BLaER1 treated with 17β-estradiol and CSF1 and Interleukin-3, amounts not matched to agents 10 nM and 100 nM (cell line): ENCODE data around the gene TOP2B.

ENCODE experiments used
- H3K27ac ChIP-seq, 11 experiments: shearing (Covaris generic); formaldehyde crosslinking; 2 replicates each; pipeline ENCODE4 v1.8.1; 2022
- H3K27me3 ChIP-seq, 11 experiments: shearing (Covaris generic); formaldehyde crosslinking; 2 replicates each; pipeline ENCODE4 v1.8.1; 2022
- H3K36me3 ChIP-seq, 11 experiments: shearing (Covaris generic); formaldehyde crosslinking; 2 replicates each; pipeline ENCODE4 v1.8.1; 2022
- H3K4me1 ChIP-seq, 10 experiments: shearing (Covaris generic); formaldehyde crosslinking; 2 replicates each; pipeline ENCODE4 v1.8.1; 2022
- H3K4me2 ChIP-seq, 11 experiments: shearing (Covaris generic); formaldehyde crosslinking; 2 replicates each; pipeline ENCODE4 v1.8.1; 2022
- H3K4me3 ChIP-seq, 10 experiments: shearing (Covaris generic); formaldehyde crosslinking; 2 replicates each; pipeline ENCODE4 v1.8.1; 2022
- H3K9ac ChIP-seq, 11 experiments: shearing (Covaris generic); formaldehyde crosslinking; 2 replicates each; pipeline ENCODE4 v1.8.1; 2022
- H3K9me3 ChIP-seq, 11 experiments: shearing (Covaris generic); formaldehyde crosslinking; replicated peaks in 1 of 11; 2 replicates each; pipeline ENCODE4 v1.8.1; 2022
- H4K20me1 ChIP-seq, 11 experiments: shearing (Covaris generic); formaldehyde crosslinking; 2 replicates each; pipeline ENCODE4 v1.8.1; 2022
- Cebpa-rat ChIP-seq, 11 experiments: shearing (Covaris generic); IDR thresholded peaks; 2 replicates each; pipeline ENCODE4 v1.8.1; 2022

Gene TOP2B

GRCh38 chr3:25621087-25621486 lies 43.6 kb downstream of the TOP2B start:
- Histone ChIP-seq H4K20me1 (peaks cover 0 to 91% (median 0%) of the 10 kb centered on the region in 11 experiments; a peak in 7 of 22 replicates), H3K9me3 (no peaks in the 10 kb centered on the region), H3K4me3 (no peak overlapping the region), H3K4me2 (no peak overlapping the region), H3K36me3 (peaks cover 83 to 100% (median 96%) of the 10 kb centered on the region in 11 experiments), H3K9ac (no peak overlapping the region), H3K4me1 (no peaks in the 10 kb centered on the region), H3K27me3 (no peaks in the 10 kb centered on the region), H3K27ac (no peak overlapping the region)
- TF ChIP-seq Cebpa-rat (IDR thresholded peaks at IDR 0.05), result no peak

- no peak overlapping the region for H3K4me3 ChIP-seq
- TF ChIP-seq Cebpa-rat (IDR thresholded peaks at IDR 0.05), result no peak
- H4K20me1 ChIP-seq, result peaks cover 0 to 85% (median 0%) of the 10 kb centered on the region in 11 experiments; a peak in 7 of 22 replicates
- H3K27me3 ChIP-seq, result no peaks in the 10 kb centered on the region
- no peak overlapping the region; a peak in 1 of 22 replicates for H3K27ac ChIP-seq
- H3K4me2 ChIP-seq, result no peak overlapping the region
- peaks cover 84 to 100% (median 96%) of the 10 kb centered on the region in 11 experiments for H3K36me3 ChIP-seq
- H3K4me1 ChIP-seq, result no peaks in the 10 kb centered on the region
- H3K9ac ChIP-seq, result no peak overlapping the region
- H3K9me3 ChIP-seq, result no peaks in the 10 kb centered on the region
Observed at GRCh38 chr3:25620493-25620892, 44.2 kb downstream of the TOP2B start.

- Histone ChIP-seq H3K4me3 (no peak overlapping the region), H3K4me2 (no peak overlapping the region), H3K9ac (no peak overlapping the region), H3K4me1 (no peaks in the 10 kb centered on the region), H4K20me1 (peaks cover 0 to 79% (median 0%) of the 10 kb centered on the region in 11 experiments; a peak in 6 of 22 replicates), H3K36me3 (peaks cover 80 to 100% (median 92%) of the 10 kb centered on the region in 11 experiments), H3K27ac (no peak overlapping the region), H3K9me3 (no peaks in the 10 kb centered on the region), H3K27me3 (no peaks in the 10 kb centered on the region)
- no peak for TF ChIP-seq Cebpa-rat (IDR thresholded peaks at IDR 0.05)
Observed at GRCh38 chr3:25619382-25619781, 45.3 kb downstream of the TOP2B start.

DNA sequence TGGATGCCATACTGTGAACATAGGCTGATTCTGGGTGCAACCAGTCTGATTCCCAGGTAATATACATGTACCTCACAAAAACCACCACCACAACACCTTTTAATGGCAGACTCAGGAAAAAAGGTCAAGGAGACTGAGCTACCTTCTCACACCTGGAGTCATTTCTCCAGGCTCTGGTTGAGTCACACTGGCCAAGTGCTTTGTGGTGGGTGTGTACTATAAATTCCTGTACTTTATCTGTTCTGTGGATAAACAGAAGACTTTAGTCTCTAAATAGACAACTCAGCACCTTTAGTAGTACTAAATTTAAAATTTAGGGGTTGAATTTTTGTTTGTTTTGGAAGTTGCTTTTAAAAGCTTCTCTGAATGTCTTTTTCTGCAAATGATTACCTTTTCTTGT lies 46.7 kb downstream of the TOP2B start:
- no peak overlapping the region for H3K4me3 ChIP-seq
- H4K20me1 ChIP-seq, result peaks cover 0 to 78% (median 0%) of the 10 kb centered on the region in 11 experiments; a peak in 5 of 22 replicates
- no peak overlapping the region for H3K4me2 ChIP-seq
- H3K4me1 ChIP-seq, result no peaks in the 10 kb centered on the region
- no peak overlapping the region for H3K27ac ChIP-seq
- TF ChIP-seq Cebpa-rat (IDR thresholded peaks at IDR 0.05), result no peak
- H3K9me3 ChIP-seq, result no peaks in the 10 kb centered on the region
- H3K36me3 ChIP-seq, result peaks cover 80 to 100% (median 92%) of the 10 kb centered on the region in 11 experiments
- no peaks in the 10 kb centered on the region for H3K27me3 ChIP-seq
- H3K9ac ChIP-seq, result no peak overlapping the region

DNA sequence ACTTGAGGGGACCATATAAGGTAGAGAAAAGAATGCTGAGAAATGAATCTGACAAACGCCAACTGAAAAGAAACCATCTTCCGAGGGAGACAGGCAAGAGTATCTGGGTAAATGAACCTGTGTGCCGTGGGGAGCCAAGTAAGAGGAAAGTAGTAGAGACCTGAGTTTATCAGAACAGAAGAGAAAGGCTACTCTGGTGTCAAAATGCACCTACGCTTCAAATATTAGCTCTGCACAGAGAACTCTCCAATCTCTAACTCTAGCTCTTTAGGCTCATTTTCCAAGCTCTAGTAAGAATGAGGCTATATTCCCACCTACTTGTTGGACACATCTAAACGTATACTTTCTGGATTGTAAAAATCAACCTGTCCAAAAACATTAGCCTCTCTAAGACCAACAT lies 53.5 kb downstream of the TOP2B start:
- Histone ChIP-seq H3K4me3 (no peak overlapping the region), H3K36me3 (peaks cover 83 to 100% (median 95%) of the 10 kb centered on the region in 11 experiments), H3K9me3 (no peaks in the 10 kb centered on the region), H4K20me1 (peaks cover 0 to 86% (median 12%) of the 10 kb centered on the region in 11 experiments; a peak in 12 of 22 replicates), H3K4me1 (no peaks in the 10 kb centered on the region), H3K27ac (no peak overlapping the region), H3K27me3 (no peaks in the 10 kb centered on the region), H3K4me2 (no peak overlapping the region), H3K9ac (no peak overlapping the region)
- TF ChIP-seq Cebpa-rat (IDR thresholded peaks at IDR 0.05), result no peak

- TF ChIP-seq Cebpa-rat (IDR thresholded peaks at IDR 0.05), result no peak
- H4K20me1 ChIP-seq, result peaks cover 0 to 90% (median 12%) of the 10 kb centered on the region in 11 experiments; a peak in 12 of 22 replicates
- H3K4me2 ChIP-seq, result no peak overlapping the region
- peaks cover 87 to 100% (median 96%) of the 10 kb centered on the region in 11 experiments for H3K36me3 ChIP-seq
- no peak overlapping the region for H3K9ac ChIP-seq
- no peaks in the 10 kb centered on the region for H3K27me3 ChIP-seq
- no peaks in the 10 kb centered on the region for H3K9me3 ChIP-seq
- no peak overlapping the region for H3K4me3 ChIP-seq
- peaks cover 0 to 2% (median 0%) of the 10 kb centered on the region in 10 experiments; a peak in 3 of 20 replicates for H3K4me1 ChIP-seq
- H3K27ac ChIP-seq, result no peak overlapping the region
Observed at GRCh38 chr3:25610779-25611178, 53.9 kb downstream of the TOP2B start.

DNA sequence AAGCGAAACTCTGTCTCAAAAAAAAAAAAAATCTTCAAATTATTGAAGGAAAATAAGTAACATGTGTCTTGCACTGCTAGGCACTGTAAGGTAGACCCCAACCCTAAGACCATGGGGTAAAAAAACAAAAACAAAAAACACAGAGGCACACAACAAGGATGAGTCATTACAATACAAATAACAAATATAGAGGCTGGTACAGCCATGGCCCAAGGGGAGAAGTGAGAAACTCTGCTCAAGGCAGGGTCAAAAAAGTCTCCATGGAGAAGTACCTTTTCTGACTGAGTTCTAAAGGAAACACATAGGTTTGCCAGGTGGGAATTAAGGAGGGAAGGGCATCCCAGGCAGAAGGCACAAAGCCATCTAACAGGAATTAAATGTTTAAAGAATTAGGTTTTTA lies 54.5 kb downstream of the TOP2B start:
- Histone ChIP-seq H3K36me3 (peaks cover 83 to 100% (median 96%) of the 10 kb centered on the region in 11 experiments), H3K27ac (0 out of 22 replicates have a peak overlapping the region, but pooled peaks of 1 of the 11 experiments have one; percentile 7), H4K20me1 (peaks cover 0 to 93% (median 12%) of the 10 kb centered on the region in 11 experiments; a peak in 12 of 22 replicates), H3K4me1 (peaks cover 0 to 8% (median 0%) of the 10 kb centered on the region in 10 experiments; a peak in 6 of 20 replicates), H3K4me3 (no peak overlapping the region), H3K27me3 (no peaks in the 10 kb centered on the region), H3K9ac (no peak overlapping the region), H3K4me2 (no peak overlapping the region), H3K9me3 (no peaks in the 10 kb centered on the region)
- TF ChIP-seq Cebpa-rat (IDR thresholded peaks at IDR 0.05), result no peak

DNA sequence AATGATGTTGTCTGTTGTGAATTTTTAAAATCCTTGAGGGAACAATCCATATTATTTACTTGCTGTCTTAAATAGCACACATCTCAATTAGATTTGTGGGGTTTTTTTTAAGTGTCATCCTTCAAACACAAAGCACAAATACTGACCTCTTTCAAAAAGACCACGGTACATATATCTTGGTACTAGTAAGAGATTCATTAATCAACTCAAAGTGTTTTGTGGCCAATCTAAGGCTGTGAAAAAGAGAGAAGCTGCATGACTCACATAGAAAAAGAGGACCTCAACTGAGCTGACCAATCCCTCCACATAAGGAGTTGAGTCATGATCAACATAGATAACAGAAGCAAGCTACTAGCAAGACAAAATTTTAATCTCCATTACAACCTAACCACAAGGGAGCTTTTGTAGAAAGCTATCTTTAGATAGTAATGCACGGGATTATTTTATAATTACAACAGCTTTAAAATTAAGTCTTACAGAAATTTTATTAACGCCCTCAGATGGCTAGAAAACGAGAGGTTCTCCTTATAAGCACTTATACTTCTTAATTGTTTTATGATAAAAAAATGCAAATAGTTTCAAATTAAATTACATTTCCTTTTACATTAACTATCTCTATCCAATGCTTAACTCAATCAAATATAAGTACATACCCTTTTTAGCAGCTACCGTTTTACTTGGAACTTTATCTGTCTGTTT lies 60.5 kb downstream of the TOP2B start:
- Histone ChIP-seq H3K4me2 (peak overlapping the region in 8 of 11 experiments; percentile 41 to 77 (median 69); a peak in 15 of 22 replicates), H3K27ac (peak overlapping the region in 9 of 11 experiments; percentile 41 to 76 (median 62); a peak in 16 of 22 replicates)

DNA sequence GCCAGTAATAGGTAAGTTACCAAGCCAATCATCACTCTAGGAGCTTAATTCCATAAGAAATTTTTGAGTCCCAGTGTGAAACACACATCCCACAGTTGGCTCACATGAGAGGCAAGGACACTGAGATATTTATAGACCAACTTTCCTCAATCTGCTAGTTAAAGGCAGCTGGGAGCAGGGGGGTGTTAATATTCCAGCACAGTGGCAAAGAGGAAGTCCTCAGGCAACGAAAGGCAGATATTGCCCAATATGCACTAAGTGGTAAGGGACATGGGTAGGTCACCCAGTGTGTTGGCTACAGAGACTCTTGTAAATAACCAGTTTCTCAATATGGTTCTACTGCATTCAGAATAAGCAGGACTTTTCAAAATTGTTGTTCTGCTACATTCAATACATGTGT lies 61.0 kb downstream of the TOP2B start:
- peak in 8 of 11 experiments; percentile 61 to 89 (median 85); a peak in 15 of 22 replicates for TF ChIP-seq Cebpa-rat (IDR thresholded peaks at IDR 0.05)
- Histone ChIP-seq H3K27me3 (no peaks in the 10 kb centered on the region), H3K9me3 (no peaks in the 10 kb centered on the region), H3K4me3 (peak overlapping the region in 2 of 10 experiments; percentile 20; a peak in 4 of 20 replicates), H3K9ac (peak overlapping the region in 3 of 11 experiments; percentile 6 to 27 (median 24); a peak in 3 of 22 replicates), H3K27ac (peak overlapping the region in 9 of 11 experiments; percentile 41 to 76 (median 62); a peak in 18 of 22 replicates), H3K4me1 (peaks cover 0 to 34% (median 19%) of the 10 kb centered on the region in 10 experiments; a peak in 15 of 20 replicates), H4K20me1 (peaks cover 0 to 98% (median 12%) of the 10 kb centered on the region in 11 experiments; a peak in 13 of 22 replicates), H3K36me3 (peaks cover 65 to 100% (median 99%) of the 10 kb centered on the region in 11 experiments), H3K4me2 (peak overlapping the region in 9 of 11 experiments; percentile 13 to 77 (median 66); a peak in 15 of 22 replicates)

More for the DNA sequence above, 60.5 kb downstream of the TOP2B start:
- H3K27me3 ChIP-seq, result no peaks in the 10 kb centered on the region
- peak in 1 of 11 experiments; percentile 2; a peak in 1 of 22 replicates for TF ChIP-seq Cebpa-rat (IDR thresholded peaks at IDR 0.05)
- peaks cover 65 to 100% (median 99%) of the 10 kb centered on the region in 11 experiments for H3K36me3 ChIP-seq
- no peaks in the 10 kb centered on the region for H3K9me3 ChIP-seq
- peak overlapping the region in 2 of 10 experiments; percentile 20; a peak in 3 of 20 replicates for H3K4me3 ChIP-seq
- H4K20me1 ChIP-seq, result peaks cover 0 to 100% (median 17%) of the 10 kb centered on the region in 11 experiments; a peak in 13 of 22 replicates
- peaks cover 0 to 34% (median 19%) of the 10 kb centered on the region in 10 experiments; a peak in 15 of 20 replicates for H3K4me1 ChIP-seq
- peak overlapping the region in 3 of 11 experiments; percentile 6 to 27 (median 24); a peak in 3 of 22 replicates for H3K9ac ChIP-seq
